Colonic mucosa (tissue), 4 donors: ENCODE data around the gene IFT27. TPM values are rescaled to one million over a fixed set of nuclear protein-coding genes. Genes with fewer than 3 reads are reported as not detected.

Experiments used
- DNase-seq: peaks from one replicate; pipeline ENCODE4 v3.0.0-alpha.2; 2020
- H3K27ac ChIP-seq: fragments of 200-600 bp; one replicate; pipeline ENCODE4 v1.8.0; 2021
- H3K27me3 ChIP-seq: fragments of 200-600 bp; one replicate; pipeline ENCODE4 v1.8.0; 2021
- H3K36me3 ChIP-seq: fragments of 200-600 bp; one replicate; pipeline ENCODE4 v1.8.0; 2021
- H3K4me1 ChIP-seq: fragments of 200-600 bp; one replicate; pipeline ENCODE4 v1.8.0; 2021; ENCODE audit warnings: mild to moderate bottlenecking
- H3K4me3 ChIP-seq: fragments of 200-600 bp; one replicate; pipeline ENCODE4 v1.8.0; 2021
- H3K9ac ChIP-seq, 2 donors: one replicate each; pipeline ENCODE4 v1.7.0; 2013; ENCODE audit warnings: control low read depth in 2 of 2, low read depth in 2 of 2, low read length in 2 of 2
- H3K9me3 ChIP-seq: fragments of 200-600 bp; one replicate; pipeline ENCODE4 v1.8.0; 2021
- intact Hi-C: fragments of 100-400 bp; cut with DNase I; formaldehyde crosslinking; loops from one replicate; pipeline ENCODE4 v1.14.1; 2022
- total RNA-seq, 2 donors: library from RNA; stranded (reverse); fragmentation: NEBNext Ultra II Directional in 1 of 2; extraction: Animal tissue kit (Norgen Biotek cat#: 25700) in 1 of 2; gene quantifications; one replicate each; pipeline ENCODE4 v1.2.1, GENCODE V29; 2021
- TF ChIP-seq, protein P1 (sequence below): fragments of 200-600 bp; IDR thresholded peaks from one replicate; pipeline ENCODE4 v1.8.0; 2022; ENCODE audit warnings: antibody characterized with exemption, mild to moderate bottlenecking
- donor health status: healthy.
- donor health status: DM: no; HTN: no; CAD: no.
- donor health status: DM: no; HTN: no; CAD: no.

IFT27 gene
- total RNA-seq, 2 donors from 2014 or later, result 27.1 to 44.6 TPM

DNA sequence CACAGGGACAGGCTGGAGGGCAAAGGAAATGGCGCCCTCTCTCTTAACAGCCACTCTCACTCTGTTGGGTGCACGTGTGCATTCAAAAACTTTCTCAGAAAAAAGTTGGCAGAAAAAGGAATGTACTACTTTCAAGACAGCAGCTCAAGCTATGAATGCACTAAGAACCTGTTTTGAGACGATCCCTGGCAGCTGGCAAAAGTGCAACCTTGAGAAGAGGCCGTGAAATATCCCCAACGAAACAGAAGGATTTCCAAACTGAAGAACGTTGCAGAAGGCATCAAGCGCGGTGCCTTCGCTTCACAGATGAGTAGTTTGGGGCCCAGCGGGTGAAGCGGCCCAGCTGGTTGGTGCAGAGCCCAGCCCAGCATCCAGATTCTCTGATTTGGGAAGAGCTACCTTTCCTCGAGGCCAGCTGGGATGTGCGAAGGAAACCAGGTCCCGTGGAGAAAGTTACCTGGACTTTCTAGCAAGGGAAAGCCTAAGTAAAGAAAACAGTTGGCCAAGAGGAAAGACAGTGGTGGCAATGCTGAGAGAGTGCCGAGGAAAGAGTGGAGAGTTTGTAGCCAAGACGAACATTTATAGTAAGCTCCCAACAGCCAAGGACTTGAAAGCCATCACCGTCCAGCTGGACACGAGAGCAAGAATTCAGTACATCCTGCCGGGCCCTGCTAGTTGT is 16.3 kb downstream of the IFT27 start:
- no peaks in the 10 kb centered on the region for H3K4me1 ChIP-seq
- no peak overlapping the region for H3K27ac ChIP-seq
- intact Hi-C loops, result loop anchor here (10.0 kb wide), 1 partner anchor 215 kb away; no protein-coding TSS in a partner anchor
- H3K4me3 ChIP-seq, result no peak overlapping the region
- no peak for DNase-seq
- H3K36me3 ChIP-seq, result no peaks in the 10 kb centered on the region
- no peak overlapping the region for H3K9ac ChIP-seq
- H3K9me3 ChIP-seq, result no peaks in the 10 kb centered on the region
- TF ChIP-seq, protein P1, sequence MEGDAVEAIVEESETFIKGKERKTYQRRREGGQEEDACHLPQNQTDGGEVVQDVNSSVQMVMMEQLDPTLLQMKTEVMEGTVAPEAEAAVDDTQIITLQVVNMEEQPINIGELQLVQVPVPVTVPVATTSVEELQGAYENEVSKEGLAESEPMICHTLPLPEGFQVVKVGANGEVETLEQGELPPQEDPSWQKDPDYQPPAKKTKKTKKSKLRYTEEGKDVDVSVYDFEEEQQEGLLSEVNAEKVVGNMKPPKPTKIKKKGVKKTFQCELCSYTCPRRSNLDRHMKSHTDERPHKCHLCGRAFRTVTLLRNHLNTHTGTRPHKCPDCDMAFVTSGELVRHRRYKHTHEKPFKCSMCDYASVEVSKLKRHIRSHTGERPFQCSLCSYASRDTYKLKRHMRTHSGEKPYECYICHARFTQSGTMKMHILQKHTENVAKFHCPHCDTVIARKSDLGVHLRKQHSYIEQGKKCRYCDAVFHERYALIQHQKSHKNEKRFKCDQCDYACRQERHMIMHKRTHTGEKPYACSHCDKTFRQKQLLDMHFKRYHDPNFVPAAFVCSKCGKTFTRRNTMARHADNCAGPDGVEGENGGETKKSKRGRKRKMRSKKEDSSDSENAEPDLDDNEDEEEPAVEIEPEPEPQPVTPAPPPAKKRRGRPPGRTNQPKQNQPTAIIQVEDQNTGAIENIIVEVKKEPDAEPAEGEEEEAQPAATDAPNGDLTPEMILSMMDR, result no peak
- H3K27me3 ChIP-seq, result no peaks in the 10 kb centered on the region

DNA sequence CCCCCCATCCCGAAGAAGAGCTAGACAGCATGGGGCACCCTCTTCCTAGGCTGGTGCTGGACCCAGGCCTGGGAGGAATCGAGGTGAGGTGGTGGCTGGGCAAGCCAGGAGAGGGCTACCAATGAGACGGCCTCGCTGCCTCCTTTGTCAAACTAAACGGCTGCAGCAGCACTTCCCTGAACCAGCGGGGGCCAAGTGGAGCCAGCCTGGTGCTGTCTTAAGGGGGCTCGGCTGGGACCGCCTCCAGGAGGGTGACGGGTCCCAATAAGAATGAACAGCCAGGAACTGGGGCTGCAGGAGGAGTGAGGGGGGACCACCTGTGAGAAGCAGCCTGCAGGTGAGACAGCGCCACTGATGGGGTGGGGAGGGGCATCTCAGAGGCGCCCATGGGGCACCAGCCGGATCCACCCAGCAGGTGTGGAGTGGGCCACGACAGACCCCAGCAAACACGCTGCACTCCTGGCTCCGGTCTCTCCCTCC is 17.1 kb downstream of the IFT27 start:
- no peak overlapping the region for H3K27ac ChIP-seq
- DNase-seq, result no peak
- no peaks in the 10 kb centered on the region for H3K36me3 ChIP-seq
- H3K9ac ChIP-seq, result no peak overlapping the region
- no peak overlapping the region for H3K4me3 ChIP-seq
- H3K27me3 ChIP-seq, result no peaks in the 10 kb centered on the region
- no peaks in the 10 kb centered on the region for H3K9me3 ChIP-seq
- intact Hi-C loops, result no loop called here
- H3K4me1 ChIP-seq, result no peaks in the 10 kb centered on the region
- TF ChIP-seq, protein P1, result no peak

DNA sequence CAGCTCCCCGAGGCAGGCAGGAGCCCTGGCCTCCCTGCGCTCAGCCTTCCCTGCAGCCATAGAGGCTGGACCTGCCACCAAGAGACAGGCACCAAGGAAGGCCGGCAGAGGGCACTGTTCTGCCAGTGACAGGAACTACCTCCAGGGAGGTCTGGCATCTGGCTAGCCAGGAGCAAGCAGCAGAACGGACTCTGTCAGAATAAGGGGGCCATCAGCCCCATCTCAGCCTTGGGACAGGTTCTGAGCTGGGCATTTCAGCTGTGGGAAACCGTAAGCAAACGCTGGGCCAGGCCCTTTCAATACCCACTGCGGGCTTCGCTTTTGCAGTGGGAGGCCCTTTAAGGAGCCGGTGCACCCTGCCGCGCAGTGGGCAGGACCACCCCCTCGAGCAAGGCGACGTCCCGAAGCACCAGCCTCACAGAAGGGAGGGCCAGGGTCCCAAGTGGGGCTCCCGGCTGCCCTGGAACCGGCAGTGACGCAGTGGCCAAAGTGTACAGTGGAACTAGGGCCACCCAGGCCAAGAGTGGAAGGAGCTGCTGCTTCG is 18.2 kb downstream of the IFT27 start:
- Histone ChIP-seq H3K9me3 (no peaks in the 10 kb centered on the region), H3K36me3 (no peaks in the 10 kb centered on the region), H3K4me3 (no peak overlapping the region), H3K27ac (no peak overlapping the region), H3K27me3 (no peaks in the 10 kb centered on the region), H3K9ac (no peak overlapping the region), H3K4me1 (no peaks in the 10 kb centered on the region)
- DNase-seq, result peak; percentile 81
- TF ChIP-seq, protein P1, result peak; percentile 93
- intact Hi-C loops, result no loop called here

DNA sequence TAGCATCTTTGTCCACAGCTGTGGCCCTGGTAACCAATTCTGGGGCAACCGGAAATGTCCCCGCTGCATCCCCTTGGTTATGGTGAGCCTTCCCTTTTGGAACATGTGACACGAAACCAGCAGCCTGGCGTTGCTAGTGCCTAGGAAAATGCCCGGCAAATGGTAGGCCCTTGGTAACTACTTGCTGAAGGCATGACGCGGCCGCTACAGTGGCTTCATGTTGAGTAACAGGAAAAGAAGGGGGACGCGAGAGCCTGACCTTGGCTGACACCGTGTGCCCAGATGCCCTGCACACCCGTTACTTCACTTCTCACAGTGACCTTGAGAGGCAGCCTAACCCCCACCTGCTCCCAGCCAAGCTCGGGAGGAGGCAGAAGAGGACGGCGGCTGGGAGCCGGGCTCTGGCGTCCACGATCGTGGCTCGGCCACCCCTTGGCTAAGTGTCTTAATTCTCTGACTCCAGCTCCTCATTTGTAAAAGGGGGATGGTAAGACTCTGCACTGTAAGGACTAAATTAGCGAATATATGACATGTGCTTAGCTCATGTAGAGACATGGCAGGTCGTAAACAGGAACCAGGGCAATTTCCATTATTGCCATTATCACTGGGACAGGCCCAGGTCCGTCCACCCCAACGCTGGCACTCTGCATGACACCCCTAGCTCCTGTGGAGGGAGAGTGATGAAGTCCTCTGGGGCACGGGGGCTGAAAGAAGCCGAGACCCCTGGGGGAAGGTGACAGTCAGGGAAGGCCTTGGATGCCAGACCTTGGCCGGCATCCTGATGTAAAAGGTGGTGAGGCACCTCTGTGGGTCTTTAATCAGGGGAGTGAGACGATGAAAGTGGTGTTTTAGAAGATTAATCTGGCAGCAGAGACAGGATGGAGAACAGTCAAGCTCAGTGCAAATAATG is 18.9 kb downstream of the IFT27 start:
- no peaks in the 10 kb centered on the region for H3K4me1 ChIP-seq

DNA sequence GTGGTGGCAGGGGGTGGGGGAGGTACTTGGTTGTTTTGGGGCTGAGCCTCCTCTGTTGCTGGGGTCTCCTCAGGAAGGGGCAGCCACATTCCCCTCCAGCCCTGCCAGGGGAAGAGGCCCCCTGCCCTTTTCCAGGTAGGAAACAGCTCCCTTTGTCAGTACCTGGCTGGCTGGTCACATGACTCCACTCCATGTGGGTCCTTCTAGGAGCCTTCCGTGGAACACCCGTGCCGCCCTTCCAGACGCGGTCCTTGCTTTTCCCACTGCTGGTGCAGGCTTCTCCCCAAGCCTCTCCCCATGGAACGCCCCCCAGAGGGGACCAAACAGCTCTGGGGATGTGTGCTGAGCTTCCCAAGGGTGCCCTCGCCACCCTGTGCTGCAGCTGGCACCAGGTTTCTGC is 19.9 kb downstream of the IFT27 start:
- H3K27ac ChIP-seq, result no peak overlapping the region
- no peaks in the 10 kb centered on the region for H3K27me3 ChIP-seq
- no peak overlapping the region for H3K4me3 ChIP-seq
- intact Hi-C loops, result no loop called here
- no peaks in the 10 kb centered on the region for H3K4me1 ChIP-seq
- no peak for DNase-seq
- TF ChIP-seq, protein P1, result no peak
- H3K9ac ChIP-seq, result no peak overlapping the region
- H3K36me3 ChIP-seq, result no peaks in the 10 kb centered on the region
- no peaks in the 10 kb centered on the region for H3K9me3 ChIP-seq

More for the DNA sequence above, 18.9 kb downstream of the IFT27 start:
- Histone ChIP-seq H3K9ac (no peak overlapping the region), H3K4me3 (no peak overlapping the region), H3K36me3 (no peaks in the 10 kb centered on the region), H3K27ac (no peak overlapping the region), H3K9me3 (no peaks in the 10 kb centered on the region), H3K27me3 (no peaks in the 10 kb centered on the region)
- TF ChIP-seq, protein P1, result no peak
- intact Hi-C loops, result no loop called here
- no peak for DNase-seq
